Sciatic nerve (tissue), 1 donor: ENCODE data around the gene SNCA. TPM values are rescaled to one million over a fixed set of nuclear protein-coding genes. Genes with fewer than 3 reads are reported as not detected.

Experiments used
- total RNA-seq: library from RNA; stranded (reverse); fragmentation: NEBNext Ultra II Directional; extraction: Animal tissue kit (Norgen Biotek cat#: 25700); gene quantifications from one replicate; pipeline ENCODE4 v1.2.1, GENCODE V29; 2021
- donor health status: DM: no; HTN: no; CAD: no.

SNCA gene
- total RNA-seq, 1 donor from 2014 or later, result 202 TPM

Other genes with a start within 250 kb of the SNCA start
- 8.5 TPM for gene MMRN1, start 57.7 kb upstream of the SNCA start, total RNA-seq